Hepatocyte (in vitro differentiated cells): ENCODE results near the gene COLQ. TPM values are rescaled to one million over a fixed set of nuclear protein-coding genes. Genes with fewer than 3 reads are reported as not detected.
A peak's percentile ranks its signal among the peaks of the same experiment; 100 is the strongest.

Experiments used
- DNase-seq: peaks from one replicate; pipeline ENCODE4 v3.0.0-alpha.2; 2016; ENCODE audit warnings: low spot score
- H2AFZ ChIP-seq: fragments of 200-600 bp; sonication (generic); 2 replicates; pipeline ENCODE4 v1.6.0; 2016; ENCODE audit warnings: antibody characterized with exemption, mild to moderate bottlenecking
- H3K27ac ChIP-seq: fragments of 200-600 bp; sonication (generic); 2 replicates; pipeline ENCODE4 v1.5.1; 2016; ENCODE audit warnings: mild to moderate bottlenecking
- H3K27me3 ChIP-seq: fragments of 200-600 bp; sonication (generic); 2 replicates; pipeline ENCODE4 v1.6.1; 2016
- H3K36me3 ChIP-seq: fragments of 200-600 bp; sonication (generic); replicated peaks from 2 replicates; pipeline ENCODE4 v1.5.1; 2016; ENCODE audit warnings: low read depth; ENCODE audit not compliant: insufficient read depth
- H3K4me1 ChIP-seq: fragments of 200-600 bp; sonication (generic); 2 replicates; pipeline ENCODE4 v1.5.1; 2016; ENCODE audit warnings: mild to moderate bottlenecking, moderate library complexity; ENCODE audit not compliant: insufficient read depth
- H3K4me2 ChIP-seq: fragments of 200-600 bp; sonication (generic); 2 replicates; pipeline ENCODE4 v1.6.0; 2016
- H3K4me3 ChIP-seq: fragments of 200-600 bp; sonication (generic); 2 replicates; pipeline ENCODE4 v1.5.1; 2016; ENCODE audit warnings: mild to moderate bottlenecking
- H3K79me2 ChIP-seq: fragments of 200-600 bp; sonication (generic); 2 replicates; pipeline ENCODE4 v1.6.0; 2017; ENCODE audit warnings: mild to moderate bottlenecking
- H3K9me2 ChIP-seq: fragments of 200-600 bp; sonication (generic); replicated peaks from 2 replicates; pipeline ENCODE4 v1.6.0; 2017; ENCODE audit warnings: mild to moderate bottlenecking; ENCODE audit not compliant: insufficient read depth
- H3K9me3 ChIP-seq: fragments of 200-600 bp; sonication (generic); 2 replicates; pipeline ENCODE4 v1.5.1; 2016; ENCODE audit warnings: low read depth, mild to moderate bottlenecking
- H4K20me1 ChIP-seq: fragments of 200-600 bp; sonication (generic); 2 replicates; pipeline ENCODE4 v1.6.0; 2016; ENCODE audit warnings: mild to moderate bottlenecking; ENCODE audit not compliant: insufficient read depth, poor library complexity, severe bottlenecking
- CTCF ChIP-seq: fragments of 200-600 bp; sonication (generic); IDR thresholded peaks from 2 replicates; pipeline ENCODE4 v1.5.1; 2016; ENCODE audit warnings: antibody characterized with exemption, mild to moderate bottlenecking; ENCODE audit not compliant: poor library complexity
- EZH2 ChIP-seq: fragments of 200-600 bp; sonication (generic); IDR thresholded peaks from 2 replicates; pipeline ENCODE4 v1.6.1; 2016; ENCODE audit warnings: antibody characterized with exemption, mild to moderate bottlenecking, borderline replicate concordance
- EZH2phosphoT487 ChIP-seq: fragments of 200-600 bp; sonication (generic); IDR thresholded peaks from one replicate; pipeline ENCODE4 v1.6.1; 2018; ENCODE audit warnings: antibody characterized with exemption, mild to moderate bottlenecking, low read depth, moderate library complexity; ENCODE audit not compliant: unreplicated experiment, severe bottlenecking
- WGBS: methylation state at CpG from one replicate; pipeline ENCODE4 v1.1.6; 2016; ENCODE audit warnings: low lambda C conversion rate; ENCODE audit errors: missing lambda C conversion rate; 5-methylcytosine and 5-hydroxymethylcytosine counted together
- polyA plus RNA-seq: library from polyadenylated mRNA; unstranded; fragments of >200 nt; fragmentation: Nextera tagmentation; extraction: Ambion mirVana; gene quantifications from 2 replicates; pipeline ENCODE4 v1.2.1, GENCODE V29; 2016
- total RNA-seq: library from RNA; depleted of rRNA; stranded (reverse); fragments of >200 nt; gene quantifications from 2 replicates; pipeline ENCODE4 v1.2.3, GENCODE V29; 2014

COLQ gene
- total and polyA plus RNA-seq, 2 experiments from 2014 or later: 0.27 to 0.73 TPM

DNA sequence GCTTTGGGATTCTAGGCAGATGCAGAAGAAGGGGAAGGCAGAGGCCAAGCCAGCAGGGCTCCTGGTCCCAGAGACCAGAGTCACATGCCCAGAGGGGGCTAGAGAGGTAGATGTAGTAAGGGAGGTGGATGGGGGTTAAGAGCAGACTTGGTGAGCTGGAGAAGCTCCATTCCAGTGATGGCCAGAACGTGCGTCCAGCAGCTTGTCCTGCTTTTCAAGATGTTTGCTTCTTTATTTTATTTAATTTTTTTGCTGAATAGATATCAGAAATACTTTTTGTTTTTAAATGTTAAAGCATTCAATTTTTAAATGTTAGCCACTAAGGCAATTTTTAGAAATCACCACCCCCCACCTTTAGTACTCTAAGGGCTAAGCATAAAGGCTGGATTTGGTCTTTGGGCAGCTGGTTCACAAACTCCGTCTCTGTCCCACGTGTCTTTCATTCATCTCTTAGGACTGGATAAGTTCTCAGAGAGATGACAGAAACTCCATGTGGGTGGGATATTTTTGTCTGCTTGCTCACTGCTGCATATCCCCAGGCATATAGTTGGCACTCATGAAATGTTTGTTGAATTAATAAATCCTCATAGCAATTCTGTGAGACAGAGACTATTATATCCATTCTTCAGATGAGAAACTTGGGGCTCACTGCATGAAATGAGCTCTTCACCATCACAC, 6.7 kb downstream of the COLQ start:
- no peaks in the 10 kb centered on the region for H4K20me1 ChIP-seq
- no peaks in the 10 kb centered on the region for H3K27me3 ChIP-seq
- no peak overlapping the region for H3K4me2 ChIP-seq
- H3K79me2 ChIP-seq: no peaks in the 10 kb centered on the region
- no peaks in the 10 kb centered on the region for H3K4me1 ChIP-seq
- H3K4me3 ChIP-seq: no peak overlapping the region
- no peaks in the 10 kb centered on the region for H3K9me3 ChIP-seq
- H2AFZ ChIP-seq: no peak overlapping the region
- WGBS: 93% methylated on average over 4 of the region's 4 CpGs
- no peaks in the 10 kb centered on the region for H3K36me3 ChIP-seq
- H3K27ac ChIP-seq: no peak overlapping the region
- no peak for TF ChIP-seq EZH2phosphoT487
- no peak for TF ChIP-seq CTCF
- no peak for TF ChIP-seq EZH2
- H3K9me2 ChIP-seq: no peaks in the 10 kb centered on the region
- no peak for DNase-seq

DNA sequence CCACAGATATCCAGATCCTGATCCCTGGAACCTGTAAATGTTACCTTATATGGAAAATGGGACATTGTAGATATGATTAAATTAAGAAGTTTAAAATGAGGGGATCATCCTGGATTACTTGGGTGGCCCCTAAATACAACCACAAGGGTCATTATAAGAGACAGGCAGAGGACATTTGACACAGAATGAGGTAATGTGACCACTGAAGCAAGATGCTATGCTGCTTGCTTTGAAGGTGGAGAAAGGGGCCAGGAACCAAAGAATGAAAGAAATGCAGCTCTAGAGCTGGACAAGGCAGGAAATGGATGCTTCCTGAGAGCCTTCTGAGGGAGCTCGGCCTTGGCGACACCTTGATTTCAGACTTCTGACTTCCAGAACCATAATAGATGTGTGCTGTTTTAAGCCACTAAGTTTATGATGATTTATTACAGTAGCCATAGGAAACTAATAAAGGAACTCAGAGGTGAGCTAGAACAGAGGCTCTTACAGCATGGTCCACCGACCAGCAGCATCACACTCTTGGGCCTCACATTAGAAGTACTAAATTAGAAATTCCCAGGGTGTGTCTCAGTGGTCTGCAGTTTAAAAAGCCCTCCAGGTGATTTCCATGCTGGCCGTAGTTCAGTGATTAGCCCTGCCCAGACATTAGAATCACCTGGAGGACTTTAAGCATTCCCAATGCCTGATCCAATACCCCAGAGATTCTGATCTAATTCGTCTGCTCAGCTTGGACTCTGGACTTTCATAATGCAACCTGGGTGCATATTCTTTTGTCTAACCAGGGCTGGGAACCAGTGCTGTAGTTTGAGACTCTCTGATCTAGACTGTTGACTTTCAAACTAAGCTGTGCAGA, 7.5 kb downstream of the COLQ start:
- H3K27me3 ChIP-seq: no peaks in the 10 kb centered on the region
- H3K9me2 ChIP-seq: no peaks in the 10 kb centered on the region
- TF ChIP-seq EZH2phosphoT487 (no peak), EZH2 (no peak)
- no peaks in the 10 kb centered on the region for H3K36me3 ChIP-seq
- H3K4me3 ChIP-seq: no peak overlapping the region
- H3K4me2 ChIP-seq: no peak overlapping the region
- H2AFZ ChIP-seq: no peak overlapping the region
- H3K79me2 ChIP-seq: no peaks in the 10 kb centered on the region
- H3K9me3 ChIP-seq: no peaks in the 10 kb centered on the region
- H3K4me1 ChIP-seq: no peaks in the 10 kb centered on the region
- no peak overlapping the region for H3K27ac ChIP-seq
- 76% methylated on average over 5 of the region's 5 CpGs for WGBS
- no peak for DNase-seq
- no peaks in the 10 kb centered on the region for H4K20me1 ChIP-seq

DNA sequence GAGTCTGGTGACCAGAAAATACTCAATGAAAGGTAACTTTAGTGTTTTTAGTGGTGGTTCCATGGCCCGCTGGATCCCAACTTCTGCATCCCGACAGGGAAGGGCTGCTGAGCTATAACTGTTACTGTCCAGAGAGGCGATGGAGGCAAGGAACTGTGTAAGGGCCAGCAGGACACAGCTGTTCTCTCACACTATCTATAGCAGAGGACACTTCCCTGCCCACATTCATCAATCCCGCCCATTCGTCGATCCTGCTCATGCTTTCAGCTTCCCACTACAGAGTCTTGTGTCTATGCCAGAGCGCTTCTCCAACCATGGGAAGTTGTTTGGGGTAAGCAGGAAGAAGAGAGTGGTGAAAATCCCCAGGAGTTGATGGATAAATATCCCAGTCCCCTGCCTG, 8.4 kb downstream of the COLQ start:
- no peaks in the 10 kb centered on the region for H4K20me1 ChIP-seq
- no peak for DNase-seq
- no peak overlapping the region for H3K4me2 ChIP-seq
- H3K27ac ChIP-seq: no peak overlapping the region
- no peaks in the 10 kb centered on the region for H3K36me3 ChIP-seq
- H3K27me3 ChIP-seq: no peaks in the 10 kb centered on the region
- no peaks in the 10 kb centered on the region for H3K9me3 ChIP-seq
- no peaks in the 10 kb centered on the region for H3K79me2 ChIP-seq
- H3K9me2 ChIP-seq: no peaks in the 10 kb centered on the region
- no peaks in the 10 kb centered on the region for H3K4me1 ChIP-seq
- no peak overlapping the region for H3K4me3 ChIP-seq
- no peak for TF ChIP-seq CTCF
- WGBS: 97% methylated on average over 7 of the region's 7 CpGs
- no peak overlapping the region for H2AFZ ChIP-seq

DNA sequence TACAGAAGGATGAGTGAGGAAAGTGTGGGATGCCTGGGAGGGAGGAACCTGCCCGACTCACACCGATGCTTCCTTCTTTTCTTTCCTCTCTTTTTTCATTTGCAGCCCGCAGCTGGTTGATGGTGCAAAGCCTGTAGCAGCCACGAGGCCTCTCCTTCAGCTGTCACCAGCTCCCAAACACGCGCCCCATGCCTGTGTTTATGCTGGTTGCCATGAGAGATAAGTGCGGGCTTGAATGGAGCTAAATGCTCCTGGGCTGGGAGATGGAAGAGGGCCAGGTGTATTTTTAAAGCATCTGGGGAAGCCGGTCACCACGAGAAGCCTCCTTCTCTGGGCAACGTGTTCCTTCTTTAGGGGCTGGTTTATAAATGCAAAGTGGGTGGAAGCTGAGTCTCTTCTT, 9.3 kb downstream of the COLQ start:
- Histone ChIP-seq H3K36me3 (no peaks in the 10 kb centered on the region), H3K9me3 (no peaks in the 10 kb centered on the region), H3K4me3 (no peak overlapping the region), H2AFZ (no peak overlapping the region), H4K20me1 (no peaks in the 10 kb centered on the region), H3K27me3 (no peaks in the 10 kb centered on the region), H3K4me1 (no peaks in the 10 kb centered on the region), H3K27ac (no peak overlapping the region), H3K9me2 (no peaks in the 10 kb centered on the region), H3K79me2 (no peaks in the 10 kb centered on the region), H3K4me2 (no peak overlapping the region)
- DNase-seq: peak; percentile 43
- TF ChIP-seq EZH2: no peak
- no peak for TF ChIP-seq CTCF
- no peak for TF ChIP-seq EZH2phosphoT487
- WGBS: 79% methylated on average over 10 of the region's 10 CpGs
